MM.1S (cell line): ENCODE data around the gene EPN1.

ENCODE experiments used
- EZH2 ChIP-seq: fragments of 300-600 bp; sonication (generic); optimal IDR thresholded peaks from 2 replicates; pipeline ENCODE3; 2017; ENCODE audit warnings: low read depth, mild to moderate bottlenecking, antibody characterized with exemption, low read length, mixed read lengths
- EZH2phosphoT487 ChIP-seq: fragments of 300-600 bp; sonication (generic); IDR thresholded peaks from 2 replicates; pipeline ENCODE4 v1.6.1; 2018; ENCODE audit warnings: antibody characterized with exemption, low read length
- TF ChIP-seq, protein P1 (sequence below): fragments of 300-600 bp; sonication (generic); IDR thresholded peaks from 2 replicates; pipeline ENCODE4 v1.5.1; 2016; ENCODE audit warnings: antibody characterized with exemption, low read length, mixed read lengths

DNA sequence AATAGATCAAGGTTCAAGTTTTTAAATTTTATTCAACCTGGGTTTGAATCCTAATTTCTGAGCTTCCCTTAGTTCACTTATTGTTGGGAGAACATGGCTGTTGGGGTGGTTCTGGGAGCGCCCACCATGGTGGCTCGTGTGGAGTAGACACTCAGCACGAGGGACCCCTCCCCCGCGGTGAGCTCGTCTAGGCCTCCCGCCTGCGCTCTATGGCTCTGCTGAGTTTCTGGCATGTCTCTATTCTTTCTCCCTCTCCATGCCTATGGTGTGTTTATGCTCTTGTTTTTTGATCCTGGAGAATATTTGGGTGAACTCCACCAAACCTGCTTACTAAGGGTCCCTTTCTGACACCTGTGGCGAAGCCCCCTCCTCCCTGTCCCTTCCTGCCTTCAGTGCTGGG lies 1.6 kb upstream of the EPN1 start:
- TF ChIP-seq, protein P1, sequence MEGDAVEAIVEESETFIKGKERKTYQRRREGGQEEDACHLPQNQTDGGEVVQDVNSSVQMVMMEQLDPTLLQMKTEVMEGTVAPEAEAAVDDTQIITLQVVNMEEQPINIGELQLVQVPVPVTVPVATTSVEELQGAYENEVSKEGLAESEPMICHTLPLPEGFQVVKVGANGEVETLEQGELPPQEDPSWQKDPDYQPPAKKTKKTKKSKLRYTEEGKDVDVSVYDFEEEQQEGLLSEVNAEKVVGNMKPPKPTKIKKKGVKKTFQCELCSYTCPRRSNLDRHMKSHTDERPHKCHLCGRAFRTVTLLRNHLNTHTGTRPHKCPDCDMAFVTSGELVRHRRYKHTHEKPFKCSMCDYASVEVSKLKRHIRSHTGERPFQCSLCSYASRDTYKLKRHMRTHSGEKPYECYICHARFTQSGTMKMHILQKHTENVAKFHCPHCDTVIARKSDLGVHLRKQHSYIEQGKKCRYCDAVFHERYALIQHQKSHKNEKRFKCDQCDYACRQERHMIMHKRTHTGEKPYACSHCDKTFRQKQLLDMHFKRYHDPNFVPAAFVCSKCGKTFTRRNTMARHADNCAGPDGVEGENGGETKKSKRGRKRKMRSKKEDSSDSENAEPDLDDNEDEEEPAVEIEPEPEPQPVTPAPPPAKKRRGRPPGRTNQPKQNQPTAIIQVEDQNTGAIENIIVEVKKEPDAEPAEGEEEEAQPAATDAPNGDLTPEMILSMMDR: no peak
- TF ChIP-seq EZH2 (no peak), EZH2phosphoT487 (no peak)
